ENCODE results near the gene MYO3A.

MYO3A gene

DNA sequence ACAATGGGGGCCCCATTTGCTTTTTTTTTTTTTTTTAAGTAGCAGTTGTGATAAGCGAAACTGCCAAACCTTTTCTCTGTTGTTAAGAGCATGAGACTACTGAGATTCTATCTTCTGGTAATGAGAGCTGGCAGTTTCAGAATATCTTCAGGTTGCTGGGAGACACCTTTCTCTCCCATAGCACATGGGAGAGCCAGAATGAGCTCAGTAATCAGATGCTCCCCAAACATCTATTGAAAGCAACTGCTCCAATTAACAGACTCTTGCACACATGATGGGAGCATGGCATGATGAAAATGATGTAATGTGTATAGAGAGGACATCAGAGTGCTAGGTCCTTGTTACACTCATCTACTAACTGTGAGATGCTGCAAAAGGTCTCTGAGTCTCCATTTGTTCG lies 18.8 kb downstream of the MYO3A start:
- H3K4me3 ChIP-seq (ENCODE audit: low read depth, low read length): no peak overlapping the region
- H3K79me2 ChIP-seq: no peaks in the 10 kb centered on the region
- H3K36me3 ChIP-seq (ENCODE audit: control insufficient read depth, insufficient read depth, low read length): no peaks in the 10 kb centered on the region
- no peaks in the 10 kb centered on the region for H3K9me3 ChIP-seq (ENCODE audit: control insufficient read depth, low read length)
- TF ChIP-seq, protein P1, sequence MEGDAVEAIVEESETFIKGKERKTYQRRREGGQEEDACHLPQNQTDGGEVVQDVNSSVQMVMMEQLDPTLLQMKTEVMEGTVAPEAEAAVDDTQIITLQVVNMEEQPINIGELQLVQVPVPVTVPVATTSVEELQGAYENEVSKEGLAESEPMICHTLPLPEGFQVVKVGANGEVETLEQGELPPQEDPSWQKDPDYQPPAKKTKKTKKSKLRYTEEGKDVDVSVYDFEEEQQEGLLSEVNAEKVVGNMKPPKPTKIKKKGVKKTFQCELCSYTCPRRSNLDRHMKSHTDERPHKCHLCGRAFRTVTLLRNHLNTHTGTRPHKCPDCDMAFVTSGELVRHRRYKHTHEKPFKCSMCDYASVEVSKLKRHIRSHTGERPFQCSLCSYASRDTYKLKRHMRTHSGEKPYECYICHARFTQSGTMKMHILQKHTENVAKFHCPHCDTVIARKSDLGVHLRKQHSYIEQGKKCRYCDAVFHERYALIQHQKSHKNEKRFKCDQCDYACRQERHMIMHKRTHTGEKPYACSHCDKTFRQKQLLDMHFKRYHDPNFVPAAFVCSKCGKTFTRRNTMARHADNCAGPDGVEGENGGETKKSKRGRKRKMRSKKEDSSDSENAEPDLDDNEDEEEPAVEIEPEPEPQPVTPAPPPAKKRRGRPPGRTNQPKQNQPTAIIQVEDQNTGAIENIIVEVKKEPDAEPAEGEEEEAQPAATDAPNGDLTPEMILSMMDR (IDR thresholded peaks at IDR 0.05): no peak
- no peak overlapping the region for H3K27ac ChIP-seq
- H3K27me3 ChIP-seq (ENCODE audit: control insufficient read depth, insufficient read depth, low read length): no peaks in the 10 kb centered on the region
- no peak overlapping the region for H2AFZ ChIP-seq
- H3K9ac ChIP-seq: no peak overlapping the region
- H3K4me1 ChIP-seq: no peaks in the 10 kb centered on the region
- no peak overlapping the region for H3K4me2 ChIP-seq (ENCODE audit: low read length)

DNA sequence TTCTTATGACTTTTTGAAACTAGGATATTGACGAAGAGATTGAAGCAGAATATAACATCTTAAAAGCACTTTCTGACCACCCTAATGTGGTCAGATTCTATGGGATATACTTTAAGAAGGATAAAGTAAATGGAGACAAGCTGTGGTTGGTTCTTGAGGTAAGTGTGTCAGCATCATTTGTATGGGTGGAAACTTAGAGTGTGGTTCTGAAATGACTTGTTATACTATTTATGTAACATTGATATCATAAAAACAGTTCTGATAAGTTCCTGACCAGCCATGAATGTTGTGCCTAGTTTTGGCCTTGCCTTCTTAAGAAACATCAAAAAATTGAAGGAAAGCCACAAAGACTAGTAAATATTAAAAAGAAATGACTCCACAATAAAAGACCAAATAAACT lies 20.8 kb downstream of the MYO3A start:
- no peak overlapping the region for H2AFZ ChIP-seq
- no peaks in the 10 kb centered on the region for H3K4me1 ChIP-seq
- H3K4me2 ChIP-seq (ENCODE audit: low read length): no peak overlapping the region
- H3K36me3 ChIP-seq (ENCODE audit: control insufficient read depth, insufficient read depth, low read length): no peaks in the 10 kb centered on the region
- H3K4me3 ChIP-seq (ENCODE audit: low read depth, low read length): no peak overlapping the region
- H3K79me2 ChIP-seq: no peaks in the 10 kb centered on the region
- no peak overlapping the region for H3K27ac ChIP-seq
- no peaks in the 10 kb centered on the region for H3K9me3 ChIP-seq (ENCODE audit: control insufficient read depth, low read length)
- H3K27me3 ChIP-seq (ENCODE audit: control insufficient read depth, insufficient read depth, low read length): no peaks in the 10 kb centered on the region
- no peak overlapping the region for H3K9ac ChIP-seq
- TF ChIP-seq, protein P1 (IDR thresholded peaks at IDR 0.05): no peak

- Histone ChIP-seq H3K9ac (no peak overlapping the region), H3K4me2 (ENCODE audit: low read length) (no peak overlapping the region), H3K4me3 (ENCODE audit: low read depth, low read length) (no peak overlapping the region), H3K4me1 (no peaks in the 10 kb centered on the region), H3K27ac (no peak overlapping the region), H3K27me3 (ENCODE audit: control insufficient read depth, insufficient read depth, low read length) (no peaks in the 10 kb centered on the region), H2AFZ (no peak overlapping the region), H3K9me3 (ENCODE audit: control insufficient read depth, low read length) (no peaks in the 10 kb centered on the region), H3K36me3 (ENCODE audit: control insufficient read depth, insufficient read depth, low read length) (no peaks in the 10 kb centered on the region), H3K79me2 (no peaks in the 10 kb centered on the region)
- TF ChIP-seq, protein P1 (IDR thresholded peaks at IDR 0.05): no peak
Observed at GRCh38 chr10:25959540-25960232, 25.7 kb downstream of the MYO3A start.

- Histone ChIP-seq H3K36me3 (ENCODE audit: control insufficient read depth, insufficient read depth, low read length) (no peaks in the 10 kb centered on the region), H3K9me3 (ENCODE audit: control insufficient read depth, low read length) (no peaks in the 10 kb centered on the region), H3K4me3 (ENCODE audit: low read depth, low read length) (no peak overlapping the region), H2AFZ (no peak overlapping the region), H3K9ac (no peak overlapping the region), H3K79me2 (no peaks in the 10 kb centered on the region), H3K27ac (no peak overlapping the region), H3K27me3 (ENCODE audit: control insufficient read depth, insufficient read depth, low read length) (no peaks in the 10 kb centered on the region), H3K4me2 (ENCODE audit: low read length) (no peak overlapping the region), H3K4me1 (no peaks in the 10 kb centered on the region)
- TF ChIP-seq, protein P1 (IDR thresholded peaks at IDR 0.05): no peak
Observed at GRCh38 chr10:25965584-25965983, 31.6 kb downstream of the MYO3A start.

GRCh38 chr10:25966844-25967243 lies 32.8 kb downstream of the MYO3A start:
- no peaks in the 10 kb centered on the region for H3K9me3 ChIP-seq (ENCODE audit: control insufficient read depth, low read length)
- H3K36me3 ChIP-seq (ENCODE audit: control insufficient read depth, insufficient read depth, low read length): no peaks in the 10 kb centered on the region
- H3K9ac ChIP-seq: no peak overlapping the region
- no peak overlapping the region for H2AFZ ChIP-seq
- no peaks in the 10 kb centered on the region for H3K27me3 ChIP-seq (ENCODE audit: control insufficient read depth, insufficient read depth, low read length)
- no peak overlapping the region for H3K4me3 ChIP-seq (ENCODE audit: low read depth, low read length)
- no peaks in the 10 kb centered on the region for H3K79me2 ChIP-seq
- no peak overlapping the region for H3K4me2 ChIP-seq (ENCODE audit: low read length)
- TF ChIP-seq, protein P1 (IDR thresholded peaks at IDR 0.05): no peak
- H3K4me1 ChIP-seq: no peaks in the 10 kb centered on the region
- H3K27ac ChIP-seq: no peak overlapping the region

Data from parathyroid adenoma (tissue), 2 donors.